Measurements from ENCODE around the gene LYPD4. TPM values are rescaled to one million over a fixed set of nuclear protein-coding genes. Genes with fewer than 3 reads are reported as not detected.

The LYPD4 gene
- total RNA-seq, 2 experiments from 2014 or later: not detected

- H3K4me2 ChIP-seq (ENCODE audit: low read length): no peak overlapping the region
- H3K9me3 ChIP-seq (ENCODE audit: low read length): no peaks in the 10 kb centered on the region
- DNase-seq (ENCODE audit: low spot score): no peak
- H3K79me2 ChIP-seq (ENCODE audit: insufficient read depth, low read depth, low read length): no peaks in the 10 kb centered on the region
- BruUV-seq (replicated peaks): no TSS peak
- H4K20me1 ChIP-seq (ENCODE audit: insufficient read depth, low read length): no peaks in the 10 kb centered on the region
- H3K27ac ChIP-seq (ENCODE audit: low read depth, low read length, poor library complexity, severe bottlenecking): no peak overlapping the region
- ChIA-PET POLR2A (no interaction called here), CTCF (ENCODE audit: unreplicated experiment) (no interaction called here)
- no peaks in the 10 kb centered on the region for H3K36me3 ChIP-seq (ENCODE audit: insufficient read depth, low read length)
- peaks cover 17% of the 10 kb centered on the region for H3K4me1 ChIP-seq (ENCODE audit: insufficient read depth, low read length, poor library complexity, severe bottlenecking)
- H3K9me2 ChIP-seq (ENCODE audit: insufficient read depth, low read length): no peaks in the 10 kb centered on the region
- H2AFZ ChIP-seq (ENCODE audit: low read length): no peak overlapping the region
- TF ChIP-seq CTCF (conservative IDR thresholded peaks at IDR 0.05; ENCODE audit: low read length) (no peak), EZH2phosphoT487 (IDR thresholded peaks at IDR 0.05; ENCODE audit: borderline replicate concordance, low read depth, low read length) (no peak)
- intact Hi-C loops (cut with micrococcal nuclease; ENCODE audit: unreplicated experiment): no loop called here
- H3K4me3 ChIP-seq (ENCODE audit: low read depth, low read length, poor library complexity, severe bottlenecking): no peak overlapping the region
Observed at GRCh38 chr19:41811981-41812380, 32.5 kb downstream of the LYPD4 start.

DNA sequence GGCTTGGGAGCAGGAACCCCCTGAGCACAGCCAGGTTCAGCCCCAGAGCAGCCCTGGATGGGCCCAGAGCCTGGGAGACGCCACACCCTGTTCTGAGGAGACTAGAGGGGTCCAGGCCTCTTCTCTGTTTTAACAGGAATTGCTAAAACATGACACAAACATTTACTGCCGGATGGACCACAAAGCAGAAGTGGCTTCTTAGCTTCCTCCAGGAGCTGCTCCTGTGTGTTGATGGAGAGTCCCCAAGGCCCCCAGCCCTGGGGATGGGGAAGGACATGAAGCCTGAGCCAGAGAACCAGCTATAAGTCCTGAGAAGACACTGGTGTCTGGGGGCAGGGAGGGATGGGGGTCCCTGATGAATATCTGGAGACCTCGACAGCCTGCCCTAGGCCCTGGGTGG lies 33.4 kb downstream of the LYPD4 start:
- BruUV-seq (replicated peaks): no TSS peak
- H3K27ac ChIP-seq (ENCODE audit: low read depth, low read length, poor library complexity, severe bottlenecking): no peak overlapping the region
- no peak overlapping the region for H3K4me3 ChIP-seq (ENCODE audit: low read depth, low read length, poor library complexity, severe bottlenecking)
- intact Hi-C loops (cut with micrococcal nuclease; ENCODE audit: unreplicated experiment): no loop called here
- TF ChIP-seq EZH2phosphoT487 (IDR thresholded peaks at IDR 0.05; ENCODE audit: borderline replicate concordance, low read depth, low read length): no peak
- TF ChIP-seq CTCF (conservative IDR thresholded peaks at IDR 0.05; ENCODE audit: low read length): no peak
- peaks cover 17% of the 10 kb centered on the region for H3K4me1 ChIP-seq (ENCODE audit: insufficient read depth, low read length, poor library complexity, severe bottlenecking)
- ChIA-PET CTCF (ENCODE audit: unreplicated experiment) (no interaction called here), POLR2A (interaction anchor here (0.7 to 1.0 kb wide), 2 partner anchors 16 to 404 kb away, joined by 3 read pairs; no protein-coding TSS in a partner anchor)
- DNase-seq (ENCODE audit: low spot score): peak; percentile 37
- no peaks in the 10 kb centered on the region for H3K9me3 ChIP-seq (ENCODE audit: low read length)
- no peaks in the 10 kb centered on the region for H4K20me1 ChIP-seq (ENCODE audit: insufficient read depth, low read length)
- H2AFZ ChIP-seq (ENCODE audit: low read length): peak overlapping the region; percentile 70
- no peaks in the 10 kb centered on the region for H3K79me2 ChIP-seq (ENCODE audit: insufficient read depth, low read depth, low read length)
- no peaks in the 10 kb centered on the region for H3K9me2 ChIP-seq (ENCODE audit: insufficient read depth, low read length)
- H3K36me3 ChIP-seq (ENCODE audit: insufficient read depth, low read length): no peaks in the 10 kb centered on the region
- H3K4me2 ChIP-seq (ENCODE audit: low read length): peak overlapping the region; percentile 46

- TF ChIP-seq EZH2phosphoT487 (IDR thresholded peaks at IDR 0.05; ENCODE audit: borderline replicate concordance, low read depth, low read length): no peak
- no peak for TF ChIP-seq CTCF (conservative IDR thresholded peaks at IDR 0.05; ENCODE audit: low read length)
- BruUV-seq (replicated peaks): no TSS peak
- no peak for DNase-seq (ENCODE audit: low spot score)
- Histone ChIP-seq H3K4me3 (ENCODE audit: low read depth, low read length, poor library complexity, severe bottlenecking) (no peak overlapping the region), H3K4me2 (ENCODE audit: low read length) (peak overlapping the region; percentile 46), H4K20me1 (ENCODE audit: insufficient read depth, low read length) (no peaks in the 10 kb centered on the region), H3K4me1 (ENCODE audit: insufficient read depth, low read length, poor library complexity, severe bottlenecking) (peaks cover 23% of the 10 kb centered on the region), H2AFZ (ENCODE audit: low read length) (peak overlapping the region; percentile 70; the same call in 1 of the 2 replicates), H3K9me3 (ENCODE audit: low read length) (no peaks in the 10 kb centered on the region), H3K79me2 (ENCODE audit: insufficient read depth, low read depth, low read length) (no peaks in the 10 kb centered on the region), H3K36me3 (ENCODE audit: insufficient read depth, low read length) (no peaks in the 10 kb centered on the region), H3K9me2 (ENCODE audit: insufficient read depth, low read length) (no peaks in the 10 kb centered on the region), H3K27ac (ENCODE audit: low read depth, low read length, poor library complexity, severe bottlenecking) (no peak overlapping the region)
- intact Hi-C loops (cut with micrococcal nuclease; ENCODE audit: unreplicated experiment): no loop called here
- ChIA-PET POLR2A (interaction anchor here (0.7 to 1.0 kb wide), 2 partner anchors 15 to 404 kb away, joined by 3 read pairs; no protein-coding TSS in a partner anchor), CTCF (ENCODE audit: unreplicated experiment) (no interaction called here)
Observed at GRCh38 chr19:41810301-41810700, 34.2 kb downstream of the LYPD4 start.

Measured in OCI-LY7 (cell line).